ENCODE data around the gene CNTN3. TPM values are rescaled to one million over a fixed set of nuclear protein-coding genes. Genes with fewer than 3 reads are reported as not detected.

CNTN3 gene
- polyA plus RNA-seq, 1 donor from 2014 or later, result 31.8 TPM

DNA sequence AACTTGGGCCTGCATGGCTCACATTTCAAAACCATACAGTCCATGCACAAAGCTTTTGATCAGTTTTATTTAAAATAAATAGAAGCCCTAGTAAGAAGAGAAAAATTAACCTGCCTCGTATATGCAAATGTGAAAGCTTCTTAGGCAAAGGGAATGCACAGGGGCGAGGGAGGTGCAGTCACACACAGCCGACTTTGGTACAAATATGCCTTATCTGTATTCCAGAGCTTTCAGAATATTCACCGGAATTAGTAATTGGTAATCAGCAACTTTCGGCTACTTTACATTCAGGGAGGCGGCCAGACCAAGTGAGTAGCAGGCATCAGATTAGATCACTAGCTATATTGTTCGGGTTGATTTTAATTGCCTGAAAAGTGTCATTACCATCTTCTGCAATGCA is 7.5 kb downstream of the CNTN3 start:
- no peaks in the 10 kb centered on the region for H3K9me3 ChIP-seq (ENCODE audit: low read length)
- TF ChIP-seq CTCF (IDR thresholded peaks at IDR 0.05; ENCODE audit: poor library complexity, severe bottlenecking) (no peak), POLR2AphosphoS5 (IDR thresholded peaks at IDR 0.05) (no peak), REST (IDR thresholded peaks at IDR 0.05; ENCODE audit: borderline replicate concordance) (no peak), RAD21 (conservative IDR thresholded peaks at IDR 0.05) (no peak), SMC3 (conservative IDR thresholded peaks at IDR 0.05; ENCODE audit: poor library complexity) (no peak), MXI1 (conservative IDR thresholded peaks at IDR 0.05; ENCODE audit: poor library complexity, severe bottlenecking) (no peak)
- no peaks in the 10 kb centered on the region for H3F3A ChIP-seq (ENCODE audit: insufficient read depth, low read length, poor library complexity, severe bottlenecking)
- no peak overlapping the region for H3K9ac ChIP-seq (ENCODE audit: low read length)
- H3K4me2 ChIP-seq (ENCODE audit: low read length), result no peak overlapping the region
- H3K79me2 ChIP-seq (replicated peaks; ENCODE audit: insufficient read depth, low read length), result no peaks in the 10 kb centered on the region
- H3K27ac ChIP-seq (ENCODE audit: low read length), result no peak overlapping the region
- H3K4me3 ChIP-seq (ENCODE audit: low read length), result no peak overlapping the region
- no peaks in the 10 kb centered on the region for H3K36me3 ChIP-seq (ENCODE audit: insufficient read depth, low read length)
- H2AFZ ChIP-seq (ENCODE audit: low read depth, low read length), result no peak overlapping the region
- no peaks in the 10 kb centered on the region for H3K27me3 ChIP-seq (ENCODE audit: insufficient read depth, low read depth, low read length)
- H4K20me1 ChIP-seq (ENCODE audit: insufficient read depth), result no peaks in the 10 kb centered on the region
- H3K9me2 ChIP-seq (ENCODE audit: insufficient read depth, low read length), result no peaks in the 10 kb centered on the region

DNA sequence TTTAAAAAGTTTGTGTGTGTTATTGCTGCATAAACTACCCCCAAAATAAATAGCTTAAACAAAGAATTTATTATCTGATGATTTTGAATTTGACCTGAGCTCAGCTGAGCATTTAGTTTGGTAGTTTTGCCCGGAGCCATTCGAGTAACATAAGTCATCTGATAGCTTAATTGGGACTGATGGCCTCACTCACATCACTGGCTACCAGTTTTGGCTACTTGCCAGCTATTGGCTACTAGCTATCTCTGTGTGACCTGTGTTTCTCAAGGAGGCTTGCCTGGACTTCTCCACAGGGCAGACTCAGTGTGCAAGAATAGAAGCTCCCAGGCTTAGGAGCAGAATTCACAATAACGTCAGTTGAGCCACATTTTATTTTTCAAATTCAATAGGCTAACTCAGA is 9.0 kb downstream of the CNTN3 start:
- TF ChIP-seq SMC3 (conservative IDR thresholded peaks at IDR 0.05; ENCODE audit: poor library complexity), result no peak
- TF ChIP-seq EP300 (conservative IDR thresholded peaks at IDR 0.05; ENCODE audit: poor library complexity, severe bottlenecking), result no peak
- no peak for TF ChIP-seq REST (IDR thresholded peaks at IDR 0.05; ENCODE audit: borderline replicate concordance)
- Histone ChIP-seq H3K79me2 (replicated peaks; ENCODE audit: insufficient read depth, low read length) (no peaks in the 10 kb centered on the region), H3K4me3 (ENCODE audit: low read length) (no peak overlapping the region), H2AFZ (ENCODE audit: low read depth, low read length) (no peak overlapping the region), H3K36me3 (ENCODE audit: insufficient read depth, low read length) (no peaks in the 10 kb centered on the region), H3K9me2 (ENCODE audit: insufficient read depth, low read length) (no peaks in the 10 kb centered on the region), H3K9ac (ENCODE audit: low read length) (no peak overlapping the region), H3K27ac (ENCODE audit: low read length) (no peak overlapping the region), H3K9me3 (ENCODE audit: low read length) (no peaks in the 10 kb centered on the region), H4K20me1 (ENCODE audit: insufficient read depth) (no peaks in the 10 kb centered on the region), H3K27me3 (ENCODE audit: insufficient read depth, low read depth, low read length) (no peaks in the 10 kb centered on the region), H3F3A (ENCODE audit: insufficient read depth, low read length, poor library complexity, severe bottlenecking) (no peaks in the 10 kb centered on the region), H3K4me2 (ENCODE audit: low read length) (no peak overlapping the region)
